NCI-H1436 (cell line): ENCODE measurements around the gene SETD1A.
A peak's percentile ranks its signal among the peaks of the same experiment; 100 is the strongest.

Experiments
- DNase-seq: peaks from one replicate; lab custom pipeline; 2025; lab: John Stamatoyannopoulos, UW

The SETD1A gene

GRCh38 chr16:30953511-30954124 lies 3.9 kb upstream of the SETD1A start:
- peak; percentile 67 for DNase-seq

- no peak for DNase-seq
Observed at GRCh38 chr16:30954993-30955392, 2.6 kb upstream of the SETD1A start.

- peak; percentile 83 for DNase-seq
Observed at GRCh38 chr16:30956601-30957455, 726 bp upstream of the SETD1A start.

- peak; percentile 44 for DNase-seq
Observed at GRCh38 chr16:30958175-30959079, 873 bp downstream of the SETD1A start.

GRCh38 chr16:30961384-30961783 lies 3.8 kb downstream of the SETD1A start:
- no peak for DNase-seq

GRCh38 chr16:30963925-30964511 lies 6.5 kb downstream of the SETD1A start:
- no peak for DNase-seq

- DNase-seq, result no peak
Observed at GRCh38 chr16:30964574-30965226, 7.1 kb downstream of the SETD1A start.

- no peak for DNase-seq
Observed at GRCh38 chr16:30965436-30965835, 7.9 kb downstream of the SETD1A start.

- no peak for DNase-seq
Observed at GRCh38 chr16:30966033-30966619, 8.6 kb downstream of the SETD1A start.

- no peak for DNase-seq
Observed at GRCh38 chr16:30967795-30968194, 10.2 kb downstream of the SETD1A start.

GRCh38 chr16:30969246-30969842 lies 11.8 kb downstream of the SETD1A start:
- no peak for DNase-seq

GRCh38 chr16:30971298-30971697 lies 13.7 kb downstream of the SETD1A start:
- DNase-seq, result no peak

GRCh38 chr16:30972872-30973271 lies 15.3 kb downstream of the SETD1A start:
- no peak for DNase-seq

GRCh38 chr16:30974348-30974747 lies 16.8 kb downstream of the SETD1A start:
- DNase-seq, result no peak

GRCh38 chr16:30976486-30976885 lies 18.9 kb downstream of the SETD1A start:
- no peak for DNase-seq

- no peak for DNase-seq
Observed at GRCh38 chr16:30977502-30977901, 19.9 kb downstream of the SETD1A start.

GRCh38 chr16:30979170-30980022 lies 21.8 kb downstream of the SETD1A start:
- no peak for DNase-seq

- no peak for DNase-seq
Observed at GRCh38 chr16:30980023-30980371, 22.4 kb downstream of the SETD1A start.

GRCh38 chr16:30980434-30980833 lies 22.9 kb downstream of the SETD1A start:
- no peak for DNase-seq

- DNase-seq, result no peak
Observed at GRCh38 chr16:30980959-30981358, 23.4 kb downstream of the SETD1A start.
